Renal cortical epithelial cell (primary cell): ENCODE measurements around the gene GNE. TPM values are rescaled to one million over a fixed set of nuclear protein-coding genes. Genes with fewer than 3 reads are reported as not detected.
"Not testable (repeated sequence)": the region's sequence is repeated elsewhere in the genome, so short reads cannot be mapped to it uniquely, and the experiment has no call there.

ENCODE experiments used
- DNase-seq: peaks from one replicate; pipeline ENCODE4 v3.0.0-alpha.2; 2011; ENCODE audit warnings: low read depth
- total RNA-seq: library from RNA; depleted of rRNA; stranded (reverse); fragments of >200 nt; gene quantifications from 2 replicates; pipeline ENCODE4 v1.2.3, GENCODE V29; 2014

GNE gene
- total RNA-seq, 1 donor from 2014 or later: 69.7 TPM

DNA sequence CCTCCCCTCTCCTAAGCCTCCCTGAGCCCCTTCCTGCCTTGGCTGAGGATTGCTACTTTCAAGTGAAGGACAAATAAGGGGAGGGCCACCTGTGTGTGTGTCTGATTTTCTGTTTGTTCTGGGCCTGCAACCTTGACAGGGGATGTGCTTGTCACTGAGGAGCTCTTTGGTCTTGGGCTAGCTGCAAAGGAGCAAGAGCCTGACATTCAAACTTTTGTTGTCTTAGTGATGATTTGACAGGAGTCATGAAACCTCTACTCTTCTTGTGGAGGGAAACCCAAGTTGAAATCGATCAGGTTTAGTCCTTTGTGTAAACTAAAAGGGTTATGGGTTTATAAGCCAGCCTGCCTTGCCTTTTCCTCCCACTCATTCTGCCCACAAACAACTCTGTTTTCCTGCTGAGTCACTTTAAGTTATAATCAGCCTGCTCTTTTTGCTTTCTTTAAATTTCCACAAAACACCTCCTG lies 50.7 kb downstream of the GNE start:
- peak; percentile 86 for DNase-seq

DNA sequence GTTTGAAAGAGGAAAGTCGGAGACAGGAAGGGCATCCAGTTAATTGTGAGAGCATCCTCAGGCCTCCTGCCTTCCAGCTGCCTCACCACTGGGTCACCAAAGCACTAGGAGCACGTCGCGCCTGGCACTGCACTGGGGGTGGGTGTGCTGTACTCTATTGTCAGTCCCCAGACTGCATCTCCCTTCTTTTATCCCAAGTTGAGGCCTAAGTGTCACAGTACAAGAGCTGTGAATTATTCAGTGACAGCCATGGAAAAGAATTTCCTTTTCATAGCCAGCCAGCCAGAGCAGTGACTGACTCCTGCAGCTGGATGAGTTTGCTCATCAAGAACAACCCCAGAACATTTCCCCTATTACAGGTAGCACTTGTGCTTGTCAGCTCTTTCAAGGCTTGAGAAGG lies 51.2 kb downstream of the GNE start:
- peak; percentile 80 for DNase-seq

GRCh38 chr9:36204906-36205547 lies 53.2 kb downstream of the GNE start:
- no peak for DNase-seq

- DNase-seq: peak; percentile 75
Measured at GRCh38 chr9:36194326-36195000, 63.8 kb downstream of the GNE start.

- no peak for DNase-seq
Measured at GRCh38 chr9:36193023-36193422, 65.2 kb downstream of the GNE start.

GRCh38 chr9:36192196-36192595 lies 66.1 kb downstream of the GNE start:
- DNase-seq: peak; percentile 49

GRCh38 chr9:36191686-36192085 lies 66.6 kb downstream of the GNE start:
- DNase-seq: no peak

GRCh38 chr9:36191290-36191645 lies 67.0 kb downstream of the GNE start:
- DNase-seq: no peak

- DNase-seq: peak; percentile 98
Measured at GRCh38 chr9:36190388-36191289, 67.6 kb downstream of the GNE start, which contains the start of gene CLTA. TSS of gene CLTA (plus strand) at chr9:36190921. CDS start at chr9:36191057, 136 bp downstream.

DNA sequence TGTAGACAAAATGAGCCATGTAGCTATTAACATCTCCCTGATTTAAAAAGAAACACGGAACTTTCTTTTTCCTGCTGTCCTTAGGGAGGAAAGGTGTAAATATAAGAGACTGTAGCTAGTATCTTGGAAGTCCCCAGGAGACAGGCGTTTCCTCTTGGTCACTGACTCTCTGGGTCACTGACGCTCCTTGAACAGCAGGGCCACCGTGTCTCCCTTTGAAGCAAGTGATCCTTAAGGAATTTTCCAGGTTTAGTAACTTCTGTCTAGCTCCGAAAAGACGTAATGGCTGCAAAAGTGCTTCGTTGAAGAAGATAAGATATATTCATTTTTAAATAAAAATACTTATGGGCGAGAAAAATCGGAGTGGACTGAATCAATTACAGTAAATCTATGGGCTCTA lies 68.3 kb downstream of the GNE start:
- no peak for DNase-seq

DNA sequence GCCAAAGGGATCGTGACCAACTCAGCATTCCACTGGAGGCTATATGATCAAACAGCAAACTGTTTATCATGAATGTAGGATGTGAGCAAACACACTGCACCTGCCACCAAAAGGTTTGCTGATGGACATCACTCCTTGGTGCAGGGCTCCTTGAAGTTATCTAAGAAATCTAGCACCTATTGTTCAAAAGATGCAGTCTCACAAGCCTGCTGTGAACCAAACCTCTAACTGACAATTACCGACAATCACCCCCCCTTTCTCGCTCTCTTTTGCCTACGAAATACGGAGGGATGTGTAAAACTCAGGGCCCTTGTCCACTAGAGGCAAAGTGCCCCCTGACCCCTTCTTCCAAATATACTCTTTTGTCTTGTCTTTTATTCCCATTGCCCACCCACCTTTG lies 70.0 kb downstream of the GNE start:
- DNase-seq: no peak

- DNase-seq: peak; percentile 85
Measured at GRCh38 chr9:36187414-36187813, 70.8 kb downstream of the GNE start.

DNA sequence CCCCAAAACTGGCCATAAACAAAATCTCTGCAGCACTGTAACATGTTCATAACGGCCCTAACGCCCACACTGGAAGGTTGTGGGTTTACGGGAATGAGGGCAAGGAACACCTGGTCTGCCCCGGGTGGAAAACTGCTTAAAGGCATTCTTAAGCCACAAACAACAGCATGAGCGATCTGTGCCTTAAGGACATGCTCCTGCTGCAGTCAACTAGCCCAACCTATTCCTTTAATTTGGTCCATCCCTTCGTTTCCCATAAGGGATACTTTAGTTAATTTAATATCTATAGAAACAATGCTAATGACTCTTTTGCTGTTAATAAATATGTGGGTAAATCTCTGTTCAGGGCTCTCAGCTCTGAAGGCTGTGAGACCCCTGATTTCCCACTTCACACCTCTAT lies 78.0 kb downstream of the GNE start:
- not testable (repeated sequence) for DNase-seq

- DNase-seq: no peak
Measured at GRCh38 chr9:36177571-36177970, 80.7 kb downstream of the GNE start.

- DNase-seq: not testable (repeated sequence)
Measured at GRCh38 chr9:36176496-36176895, 81.8 kb downstream of the GNE start.

GRCh38 chr9:36175209-36175608 lies 83.0 kb downstream of the GNE start:
- DNase-seq: not testable (repeated sequence)

- no peak for DNase-seq
Measured at GRCh38 chr9:36174731-36175130, 83.5 kb downstream of the GNE start.

DNA sequence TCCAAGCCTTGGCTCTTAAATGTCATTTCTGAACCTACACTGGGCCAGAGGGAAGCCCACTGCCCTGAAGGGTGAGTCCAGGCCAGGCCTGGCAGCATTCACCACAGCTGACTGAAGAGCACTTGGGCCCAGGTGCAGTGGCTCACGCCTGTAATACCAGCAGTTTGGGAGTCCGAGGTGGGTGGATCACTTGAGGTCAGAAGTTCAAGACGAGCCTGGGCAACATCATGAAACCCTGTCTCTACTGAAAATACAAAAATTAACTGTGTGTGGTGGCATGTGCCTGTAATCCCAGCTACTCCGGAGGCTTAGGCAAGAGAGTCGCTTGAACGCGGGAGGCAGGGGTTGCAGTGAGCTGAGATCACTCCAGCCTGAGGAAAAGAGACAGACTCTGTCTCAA lies 84.0 kb downstream of the GNE start:
- no peak for DNase-seq

DNA sequence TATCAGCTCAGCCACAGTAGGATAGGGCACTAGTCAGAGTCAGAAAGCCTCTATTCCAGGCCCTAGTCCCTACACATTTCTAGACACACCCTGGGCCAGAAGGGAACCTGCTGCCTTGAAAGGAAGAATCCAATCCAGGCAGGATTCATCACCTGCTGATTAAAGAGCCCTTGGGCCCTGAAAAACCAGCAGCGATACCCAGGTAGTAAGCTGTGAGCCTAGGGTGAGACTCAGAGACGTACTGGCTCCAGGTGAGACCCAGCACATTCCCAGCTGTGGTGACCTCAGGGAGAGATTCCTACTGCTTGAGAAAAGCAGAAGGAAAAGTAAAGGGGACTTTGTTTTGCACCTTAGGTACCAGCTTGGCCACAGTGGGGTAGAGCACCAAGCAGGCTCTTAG lies 84.4 kb downstream of the GNE start:
- DNase-seq: no peak

GRCh38 chr9:36170531-36170930 lies 87.7 kb downstream of the GNE start:
- no peak for DNase-seq

- DNase-seq: no peak
Measured at GRCh38 chr9:36169708-36170107, 88.5 kb downstream of the GNE start.

GRCh38 chr9:36169166-36169565 lies 89.1 kb downstream of the GNE start, which contains the start of gene CCIN:
TSS of gene CCIN (plus strand) at chr9:36169388. CDS start at chr9:36169503, 115 bp downstream.
- DNase-seq: no peak
